GM12874 (cell line): ENCODE measurements around the gene PAQR9.

Experiments used
- TF ChIP-seq, protein P1 (sequence below): IDR thresholded peaks from 2 replicates; pipeline ENCODE4 v1.5.1; 2011; ENCODE audit warnings: low read depth, mild to moderate bottlenecking, control low read depth, low read length, moderate library complexity; ENCODE audit not compliant: insufficient read depth

PAQR9 gene

DNA sequence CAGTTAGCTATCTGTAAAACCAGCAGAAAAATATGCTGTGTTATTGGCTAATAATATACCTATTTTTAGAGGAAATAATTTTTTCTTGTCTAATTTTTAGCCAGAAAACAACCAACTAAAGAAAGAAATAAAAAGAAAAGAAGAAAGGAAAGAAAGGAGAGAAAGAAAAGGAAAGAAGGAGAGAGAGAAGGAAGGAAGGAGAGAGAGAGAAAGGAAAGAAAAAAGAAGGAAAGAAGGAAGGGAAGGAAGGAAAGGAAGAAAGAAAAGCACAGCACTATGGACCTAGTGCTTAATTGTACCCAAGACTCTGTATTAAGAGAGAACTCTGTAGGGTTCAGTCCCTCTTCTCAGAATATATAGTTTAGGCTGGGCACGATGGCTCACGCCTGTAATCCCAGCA is 3.3 kb upstream of the PAQR9 start:
- TF ChIP-seq, protein P1, sequence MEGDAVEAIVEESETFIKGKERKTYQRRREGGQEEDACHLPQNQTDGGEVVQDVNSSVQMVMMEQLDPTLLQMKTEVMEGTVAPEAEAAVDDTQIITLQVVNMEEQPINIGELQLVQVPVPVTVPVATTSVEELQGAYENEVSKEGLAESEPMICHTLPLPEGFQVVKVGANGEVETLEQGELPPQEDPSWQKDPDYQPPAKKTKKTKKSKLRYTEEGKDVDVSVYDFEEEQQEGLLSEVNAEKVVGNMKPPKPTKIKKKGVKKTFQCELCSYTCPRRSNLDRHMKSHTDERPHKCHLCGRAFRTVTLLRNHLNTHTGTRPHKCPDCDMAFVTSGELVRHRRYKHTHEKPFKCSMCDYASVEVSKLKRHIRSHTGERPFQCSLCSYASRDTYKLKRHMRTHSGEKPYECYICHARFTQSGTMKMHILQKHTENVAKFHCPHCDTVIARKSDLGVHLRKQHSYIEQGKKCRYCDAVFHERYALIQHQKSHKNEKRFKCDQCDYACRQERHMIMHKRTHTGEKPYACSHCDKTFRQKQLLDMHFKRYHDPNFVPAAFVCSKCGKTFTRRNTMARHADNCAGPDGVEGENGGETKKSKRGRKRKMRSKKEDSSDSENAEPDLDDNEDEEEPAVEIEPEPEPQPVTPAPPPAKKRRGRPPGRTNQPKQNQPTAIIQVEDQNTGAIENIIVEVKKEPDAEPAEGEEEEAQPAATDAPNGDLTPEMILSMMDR, result no peak

DNA sequence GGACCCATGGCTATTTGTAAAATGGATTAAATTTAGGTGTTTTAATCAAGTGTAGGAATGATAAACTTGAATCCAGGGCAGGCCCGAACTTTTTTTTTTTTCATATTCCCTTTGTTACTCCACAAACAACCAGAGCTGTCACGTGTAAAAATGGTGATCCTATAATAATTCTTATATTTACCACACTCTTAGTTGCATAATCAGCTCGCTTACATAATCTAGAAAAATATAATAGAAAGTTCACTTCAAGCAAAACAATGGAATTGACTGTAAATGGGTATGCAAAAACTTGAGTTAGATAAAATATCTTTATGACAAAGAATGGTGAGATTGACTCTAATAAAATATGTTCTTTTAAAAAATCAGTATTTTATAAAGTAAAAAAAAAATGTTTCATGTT is 2.1 kb upstream of the PAQR9 start:
- TF ChIP-seq, protein P1, result no peak

DNA sequence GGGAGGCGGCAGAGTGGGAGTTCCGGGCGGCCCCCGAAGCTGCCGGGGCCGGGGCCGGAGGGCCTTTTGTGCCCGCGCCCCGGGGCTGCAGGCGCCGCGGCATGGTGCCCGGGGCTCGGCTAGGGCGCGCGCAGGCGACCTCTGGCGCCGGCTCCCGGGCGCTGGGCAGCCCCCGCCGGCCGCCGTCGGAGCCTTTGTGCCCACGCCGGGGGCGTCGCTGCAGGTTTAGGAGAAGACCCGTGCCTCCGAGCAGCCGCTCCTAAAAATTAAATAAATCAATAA is 299 bp downstream of the PAQR9 start:
- TF ChIP-seq, protein P1, result no peak

DNA sequence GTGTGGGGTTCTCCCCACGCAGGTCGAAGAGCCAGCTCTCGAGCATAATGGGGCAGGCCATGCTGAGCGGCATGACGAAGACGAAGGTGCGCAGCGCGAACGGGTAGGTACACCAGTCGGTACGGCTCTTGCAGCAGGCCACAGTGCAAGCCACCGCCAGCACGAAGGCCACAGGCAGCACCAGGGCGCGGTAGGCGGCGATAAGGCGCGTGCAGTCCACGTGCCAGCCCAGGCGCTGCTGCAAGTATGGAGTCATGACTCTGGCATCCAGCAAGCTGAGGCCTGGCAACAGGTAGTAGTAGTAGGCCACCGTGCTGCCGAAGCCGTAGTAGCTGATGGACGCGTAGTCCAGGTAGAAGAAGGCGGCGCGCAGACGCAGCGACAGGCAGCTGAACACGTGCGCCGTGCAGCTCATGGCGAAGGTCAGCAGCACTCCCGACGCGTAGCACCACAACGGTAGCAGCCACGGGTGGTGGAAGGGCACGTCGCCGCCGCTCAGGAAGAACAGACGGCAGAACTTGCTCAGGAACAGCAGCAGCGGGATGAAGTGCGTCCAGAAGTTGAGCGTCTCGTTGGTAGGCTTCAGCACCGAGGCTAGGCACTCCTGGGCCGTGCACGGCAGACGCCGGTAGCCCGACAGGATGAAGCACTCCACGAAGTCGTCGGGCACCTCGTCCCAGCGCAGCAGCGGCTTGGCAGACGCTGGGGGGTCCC is 797 bp downstream of the PAQR9 start:
- TF ChIP-seq, protein P1, result no peak

DNA sequence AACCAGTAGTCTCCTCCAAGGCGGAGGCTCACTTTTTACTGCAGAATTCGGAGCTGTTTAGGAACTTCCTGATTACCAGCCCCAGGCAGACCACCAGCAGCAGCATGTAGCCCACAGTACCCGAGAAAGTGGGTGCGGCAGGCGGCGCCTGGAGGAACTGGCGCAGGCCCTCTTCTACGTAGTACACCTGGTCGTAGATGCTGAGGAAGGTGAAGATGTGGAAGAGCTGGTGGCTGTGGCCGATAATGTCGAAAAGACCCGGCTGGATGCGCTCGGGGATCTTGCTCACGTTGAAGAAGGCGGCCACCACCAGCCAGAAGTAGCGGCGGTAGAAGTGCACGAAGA is 1.3 kb downstream of the PAQR9 start:
- TF ChIP-seq, protein P1, result no peak

DNA sequence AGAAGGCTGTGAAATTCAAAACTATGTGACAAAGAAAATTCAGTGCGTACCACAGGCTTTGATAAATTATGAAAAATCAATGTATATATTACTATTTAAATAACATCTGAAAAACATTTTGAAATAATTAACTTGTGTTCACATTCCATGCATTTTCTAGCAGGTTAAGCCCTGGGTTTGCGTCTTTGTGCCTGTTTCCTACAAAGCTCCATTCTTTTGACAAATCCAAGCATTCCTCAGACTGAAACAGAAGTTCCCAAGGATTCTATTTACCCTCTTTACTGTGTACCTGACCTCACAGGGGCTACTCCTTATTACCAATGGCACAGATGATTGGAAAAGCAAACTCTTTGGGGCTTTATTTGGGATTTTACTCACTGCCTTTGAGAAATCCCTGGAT is 1.9 kb downstream of the PAQR9 start:
- TF ChIP-seq, protein P1, result no peak

DNA sequence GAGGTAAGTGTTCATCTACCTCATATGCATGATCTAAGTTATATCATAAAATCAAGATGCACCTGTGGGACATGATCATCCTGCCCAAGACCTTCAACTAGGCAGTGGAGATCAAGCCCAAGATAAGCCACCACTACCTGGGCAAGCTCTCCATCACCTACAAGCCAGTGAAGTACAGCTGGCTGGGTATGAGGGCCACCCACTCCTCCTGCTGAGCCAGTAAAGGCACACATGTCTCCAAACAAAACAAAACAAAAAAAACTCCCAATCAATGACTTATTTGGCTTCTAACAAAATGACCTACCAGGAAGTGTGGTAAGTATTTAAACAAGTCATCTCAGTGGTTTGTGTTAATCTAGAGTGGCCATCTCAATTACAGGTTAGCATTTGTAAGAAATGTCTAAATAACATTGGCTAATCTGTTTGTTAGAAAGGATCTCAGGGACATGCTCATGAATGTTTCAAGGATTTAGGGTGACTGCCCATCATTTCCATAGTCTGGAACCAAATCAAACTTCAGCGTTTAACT is 3.1 kb downstream of the PAQR9 start:
- TF ChIP-seq, protein P1, result no peak
